Uterus (tissue), 4 donors: ENCODE data around the gene FKBP11. TPM values are rescaled to one million over a fixed set of nuclear protein-coding genes. Genes with fewer than 3 reads are reported as not detected.
A peak's percentile ranks its signal among the peaks of the same experiment; 100 is the strongest.
"Not testable (repeated sequence)": the region's sequence is repeated elsewhere in the genome, so short reads cannot be mapped to it uniquely, and the experiment has no call there.

Experiments used
- DNase-seq, 2 donors: peaks; one replicate each; pipeline ENCODE4 v3.0.0-alpha.2; 2019 to 2020
- H3K27ac ChIP-seq, 2 donors: fragments of 200-600 bp; sonication (generic); 1 replicate in 1 of 2; 2 replicates in 1 of 2; pipeline ENCODE4 v1.5.1; 2016 to 2018
- H3K27me3 ChIP-seq, 2 donors: fragments of 200-600 bp; sonication (generic); one replicate each; pipeline ENCODE4 v1.5.1; 2018 to 2019; ENCODE audit warnings: control low read depth in 1 of 2
- H3K36me3 ChIP-seq, 2 donors: fragments of 200-600 bp; sonication (generic); one replicate each; pipeline ENCODE4 v1.5.1; 2019; ENCODE audit warnings: control low read depth in 1 of 2
- H3K4me1 ChIP-seq, 2 donors: fragments of 200-600 bp; sonication (generic); one replicate each; pipeline ENCODE4 v1.5.1; 2018 to 2019; ENCODE audit warnings: control low read depth in 1 of 2
- H3K4me3 ChIP-seq, 2 donors: fragments of 200-600 bp; sonication (generic); 1 replicate in 1 of 2; 2 replicates in 1 of 2; pipeline ENCODE4 v1.5.1; 2018 to 2019; ENCODE audit warnings: mild to moderate bottlenecking in 1 of 2
- H3K9me3 ChIP-seq, 2 donors: fragments of 200-600 bp; sonication (generic); one replicate each; pipeline ENCODE4 v1.5.1; 2019; ENCODE audit warnings: control low read depth in 1 of 2
- CTCF ChIP-seq, 4 experiments: fragments of 200-600 bp in 2 of 4; fragments of 450-650 bp in 2 of 4; sonication (generic) in 2 of 4; IDR thresholded peaks; one replicate each; pipeline ENCODE4 v1.5.1; 2016 to 2019; ENCODE audit warnings: antibody characterized with exemption in 4 of 4, mild to moderate bottlenecking in 2 of 4, moderate library complexity in 1 of 4
- POLR2A ChIP-seq, 2 donors: fragments of 450-650 bp; IDR thresholded peaks; one replicate each; pipeline ENCODE4 v1.6.1; 2016; ENCODE audit warnings: antibody characterized with exemption in 2 of 2, mild to moderate bottlenecking in 1 of 2, moderate library complexity in 1 of 2
- intact Hi-C: fragments of 100-400 bp; cut with DNase I; formaldehyde crosslinking; loops from one replicate; pipeline ENCODE4 v1.15.1; 2023; ENCODE audit warnings: low total_unique reads
- total RNA-seq, 4 donors: library from RNA; depleted of rRNA in 3 of 4; stranded (reverse); fragments of >200 nt in 3 of 4; gene quantifications; one replicate each; pipeline versions ENCODE4 v1.1.0 to v1.2.4, GENCODE V29; 2014 to 2023
- donor health status: DM: yes; HTN: yes; CAD: no.

The FKBP11 gene
- total RNA-seq, 4 donors from 2014 or later, result 1.2 to 22.0 (median 5.5) TPM

DNA sequence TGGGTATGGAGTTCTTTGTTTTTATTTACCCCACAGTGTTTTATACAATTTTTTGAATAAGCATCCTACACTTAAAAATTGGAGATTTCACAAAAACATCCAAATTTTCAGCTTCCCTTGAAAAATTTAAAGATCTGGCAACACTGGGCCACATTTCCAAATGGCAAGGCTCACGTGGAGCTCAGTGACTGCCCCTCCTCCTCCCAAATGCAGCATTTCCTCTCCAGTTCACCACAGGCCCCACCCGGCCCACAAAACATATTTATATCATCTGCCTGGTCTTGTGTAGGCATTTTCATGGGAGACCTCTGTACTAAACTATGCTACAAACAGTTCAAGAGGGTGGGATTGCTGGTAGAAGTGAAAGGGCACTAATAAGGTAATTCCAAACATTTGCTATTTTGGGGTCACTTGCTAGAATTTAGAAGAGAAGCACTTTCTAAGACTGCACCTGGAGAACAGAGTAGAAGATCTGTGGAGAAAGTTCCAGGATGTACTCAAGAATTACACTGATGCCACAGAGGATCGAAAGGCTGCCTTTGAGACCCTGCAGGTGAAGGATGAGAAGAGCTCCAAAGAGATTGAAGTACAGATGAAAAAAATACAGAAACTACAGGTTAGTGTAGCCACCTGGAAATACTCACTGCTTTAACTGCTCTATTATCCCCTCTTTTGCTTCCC, 7.3 kb downstream of the FKBP11 start:
- no peaks in the 10 kb centered on the region for H3K27me3 ChIP-seq
- H3K4me1 ChIP-seq, result no peaks in the 10 kb centered on the region
- no peaks in the 10 kb centered on the region for H3K36me3 ChIP-seq
- no peak overlapping the region for H3K4me3 ChIP-seq
- no peaks in the 10 kb centered on the region for H3K9me3 ChIP-seq
- no peak overlapping the region for H3K27ac ChIP-seq
- intact Hi-C loops, result no loop called here
- DNase-seq, result no peak
- TF ChIP-seq POLR2A (IDR thresholded peaks at IDR 0.05) (no peak), CTCF (IDR thresholded peaks at IDR 0.05) (no peak)

GRCh38 chr12:48910196-48910595, 15.1 kb downstream of the FKBP11 start:
- H3K4me1 ChIP-seq, result no peaks in the 10 kb centered on the region
- intact Hi-C loops, result no loop called here
- TF ChIP-seq CTCF (IDR thresholded peaks at IDR 0.05) (no peak), POLR2A (IDR thresholded peaks at IDR 0.05) (no peak)

GRCh38 chr12:48909698-48910097, 15.6 kb downstream of the FKBP11 start:
- H3K9me3 ChIP-seq, DNase-seq, H3K4me1 ChIP-seq, H3K27ac ChIP-seq, H3K4me3 ChIP-seq, H3K36me3 ChIP-seq, intact Hi-C loops, H3K27me3 ChIP-seq: not testable (repeated sequence)

More at GRCh38 chr12:48910196-48910595, 15.1 kb downstream of the FKBP11 start:
- Histone ChIP-seq H3K9me3 (no peaks in the 10 kb centered on the region), H3K4me3 (no peak overlapping the region), H3K27ac (no peak overlapping the region), H3K36me3 (no peaks in the 10 kb centered on the region), H3K27me3 (no peaks in the 10 kb centered on the region)
- DNase-seq, result no peak

DNA sequence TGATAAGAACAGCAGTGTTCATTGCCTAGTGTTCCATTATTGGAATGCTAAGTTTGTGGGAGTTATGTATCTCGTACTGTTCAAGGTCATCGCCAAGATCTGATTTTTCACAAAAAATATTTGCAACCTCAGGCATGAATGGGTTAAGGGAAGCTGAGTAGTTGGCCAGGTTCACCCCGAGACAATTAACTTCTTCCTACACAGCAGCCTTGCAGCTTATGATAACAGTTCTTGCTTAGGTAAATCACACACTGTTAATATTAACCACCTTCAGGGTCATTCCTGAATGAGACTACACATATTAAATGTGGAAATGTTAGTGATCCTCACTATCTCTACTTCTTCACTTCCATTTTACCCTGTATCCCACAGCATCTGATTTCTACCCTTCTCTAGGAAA, 18.0 kb downstream of the FKBP11 start:
- no peaks in the 10 kb centered on the region for H3K27me3 ChIP-seq
- TF ChIP-seq CTCF (IDR thresholded peaks at IDR 0.05), result no peak
- TF ChIP-seq POLR2A (IDR thresholded peaks at IDR 0.05), result no peak
- no peaks in the 10 kb centered on the region for H3K9me3 ChIP-seq
- no peak overlapping the region for H3K27ac ChIP-seq
- H3K36me3 ChIP-seq, result no peaks in the 10 kb centered on the region
- no peak for DNase-seq
- intact Hi-C loops, result no loop called here
- H3K4me1 ChIP-seq, result peaks cover 0 to 6% of the 10 kb centered on the region in 2 donors
- H3K4me3 ChIP-seq, result no peak overlapping the region

DNA sequence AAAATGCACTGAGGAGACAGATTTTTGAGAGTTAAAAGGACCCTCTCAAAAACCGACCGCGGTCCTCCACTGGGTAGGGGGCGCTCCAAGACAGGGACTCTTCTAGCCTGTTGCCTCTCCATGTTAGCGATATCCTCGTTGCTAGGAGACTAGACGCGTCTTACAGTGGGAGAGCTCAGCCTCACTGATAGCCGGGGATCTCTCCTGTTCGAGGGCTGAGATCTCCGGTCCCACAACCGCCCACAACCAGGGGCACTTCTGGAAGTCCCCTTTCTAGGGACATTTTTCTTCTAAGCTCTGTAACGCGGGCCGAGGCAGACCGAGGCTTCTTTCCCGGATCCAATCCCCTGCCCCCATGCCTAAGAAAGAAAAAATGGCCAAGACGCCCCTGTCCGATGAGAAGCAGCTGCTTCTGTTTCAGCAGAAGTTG, 21.3 kb downstream of the FKBP11 start:
- TF ChIP-seq POLR2A (IDR thresholded peaks at IDR 0.05), result no peak
- peak; percentile 46 to 68 (median 50) for TF ChIP-seq CTCF (IDR thresholded peaks at IDR 0.05)
- Histone ChIP-seq H3K36me3 (no peaks in the 10 kb centered on the region), H3K27ac (no peak overlapping the region), H3K27me3 (no peaks in the 10 kb centered on the region), H3K9me3 (no peaks in the 10 kb centered on the region), H3K4me1 (peaks cover 0 to 6% of the 10 kb centered on the region in 2 donors), H3K4me3 (peak overlapping the region; percentile 32 to 39)
- DNase-seq, result peak; percentile 73
- intact Hi-C loops, result no loop called here
